ENCODE measurements around the gene TP53RK. TPM values are rescaled to one million over a fixed set of nuclear protein-coding genes. Genes with fewer than 3 reads are reported as not detected.

The TP53RK gene
- polyA plus RNA-seq, 4 donors: 9.4 to 12.4 (median 10.2) TPM

- Histone ChIP-seq H3K4me3 (ENCODE audit: low read depth in 1 of 3, low read length in 3 of 3) (no peak overlapping the region), H3K27ac (ENCODE audit: low read depth in 1 of 3, low read length in 2 of 3) (no peak overlapping the region), H3K9me3 (ENCODE audit: control insufficient read depth in 2 of 2, insufficient read depth in 1 of 2, low read depth in 1 of 2, low read length in 1 of 2) (no peaks in the 10 kb centered on the region), H3K27me3 (ENCODE audit: control insufficient read depth in 3 of 3, insufficient read depth in 3 of 3, low read length in 3 of 3) (peaks cover 0 to 15% (median 5%) of the 10 kb centered on the region in 3 donors), H3K4me1 (ENCODE audit: control insufficient read depth in 3 of 3, insufficient read depth in 2 of 3, low read depth in 1 of 3, low read length in 2 of 3) (no peaks in the 10 kb centered on the region), H3K36me3 (ENCODE audit: control insufficient read depth in 3 of 3, insufficient read depth in 2 of 3, low read depth in 1 of 3, low read length in 3 of 3) (no peaks in the 10 kb centered on the region)
- FAIRE-seq (no peak), DNase-seq (no peak)
Observed at GRCh38 chr20:46652699-46653098, 36.5 kb downstream of the TP53RK start.

GRCh38 chr20:46651091-46651962, 37.9 kb downstream of the TP53RK start, which contains the start of gene SLC13A3:
Gene SLC13A3, minus strand, starts transcription at chr20:46651459. Its CDS starts 38 bp downstream, at chr20:46651421.
- no peaks in the 10 kb centered on the region for H3K4me1 ChIP-seq (ENCODE audit: control insufficient read depth in 3 of 3, insufficient read depth in 2 of 3, low read depth in 1 of 3, low read length in 2 of 3)
- H3K9me3 ChIP-seq (ENCODE audit: control insufficient read depth in 2 of 2, insufficient read depth in 1 of 2, low read depth in 1 of 2, low read length in 1 of 2): no peaks in the 10 kb centered on the region
- DNase-seq: peak in 1 of 2 donors; percentile 42
- peaks cover 0 to 15% (median 5%) of the 10 kb centered on the region in 3 donors for H3K27me3 ChIP-seq (ENCODE audit: control insufficient read depth in 3 of 3, insufficient read depth in 3 of 3, low read length in 3 of 3)
- no peak within 1 kb of the TSS for H3K27ac ChIP-seq (ENCODE audit: low read depth in 1 of 3, low read length in 2 of 3)
- no peak for FAIRE-seq
- WGBS, 3 donors: 20 to 27% (median 23%) methylated on average over 50 to 55 of the region's 55 CpGs
- no peaks in the 10 kb centered on the region for H3K36me3 ChIP-seq (ENCODE audit: control insufficient read depth in 3 of 3, insufficient read depth in 2 of 3, low read depth in 1 of 3, low read length in 3 of 3)
- H3K4me3 ChIP-seq (ENCODE audit: low read depth in 1 of 3, low read length in 3 of 3): peak within 1 kb of the TSS in 1 of 3 donors; percentile 18

GRCh38 chr20:46650575-46651090, 38.6 kb downstream of the TP53RK start:
- FAIRE-seq: no peak
- H3K4me3 ChIP-seq (ENCODE audit: low read depth in 1 of 3, low read length in 3 of 3): peak overlapping the region in 1 of 3 donors; percentile 18
- DNase-seq: no peak
- no peaks in the 10 kb centered on the region for H3K9me3 ChIP-seq (ENCODE audit: control insufficient read depth in 2 of 2, insufficient read depth in 1 of 2, low read depth in 1 of 2, low read length in 1 of 2)
- 77 to 83% (median 82%) methylated on average over 10 of the region's 10 CpGs for WGBS, 3 donors
- no peaks in the 10 kb centered on the region for H3K4me1 ChIP-seq (ENCODE audit: control insufficient read depth in 3 of 3, insufficient read depth in 2 of 3, low read depth in 1 of 3, low read length in 2 of 3)
- H3K27me3 ChIP-seq (ENCODE audit: control insufficient read depth in 3 of 3, insufficient read depth in 3 of 3, low read length in 3 of 3): peaks cover 0 to 15% (median 5%) of the 10 kb centered on the region in 3 donors
- H3K27ac ChIP-seq (ENCODE audit: low read depth in 1 of 3, low read length in 2 of 3): no peak overlapping the region
- no peaks in the 10 kb centered on the region for H3K36me3 ChIP-seq (ENCODE audit: control insufficient read depth in 3 of 3, insufficient read depth in 2 of 3, low read depth in 1 of 3, low read length in 3 of 3)

GRCh38 chr20:46649965-46650542, 39.2 kb downstream of the TP53RK start:
- DNase-seq (no peak), FAIRE-seq (no peak)
- no peak overlapping the region for H3K27ac ChIP-seq (ENCODE audit: low read depth in 1 of 3, low read length in 2 of 3)
- H3K27me3 ChIP-seq (ENCODE audit: control insufficient read depth in 3 of 3, insufficient read depth in 3 of 3, low read length in 3 of 3): peaks cover 0 to 15% (median 5%) of the 10 kb centered on the region in 3 donors
- H3K4me3 ChIP-seq (ENCODE audit: low read depth in 1 of 3, low read length in 3 of 3): no peak overlapping the region
- H3K9me3 ChIP-seq (ENCODE audit: control insufficient read depth in 2 of 2, insufficient read depth in 1 of 2, low read depth in 1 of 2, low read length in 1 of 2): no peaks in the 10 kb centered on the region
- WGBS, 3 donors: 79 to 88% (median 82%) methylated on average over 9 of the region's 9 CpGs
- no peaks in the 10 kb centered on the region for H3K4me1 ChIP-seq (ENCODE audit: control insufficient read depth in 3 of 3, insufficient read depth in 2 of 3, low read depth in 1 of 3, low read length in 2 of 3)
- no peaks in the 10 kb centered on the region for H3K36me3 ChIP-seq (ENCODE audit: control insufficient read depth in 3 of 3, insufficient read depth in 2 of 3, low read depth in 1 of 3, low read length in 3 of 3)

GRCh38 chr20:46649650-46649949, 39.6 kb downstream of the TP53RK start:
- FAIRE-seq (no peak), DNase-seq (no peak)
- H3K36me3 ChIP-seq (ENCODE audit: control insufficient read depth in 3 of 3, insufficient read depth in 2 of 3, low read depth in 1 of 3, low read length in 3 of 3): no peaks in the 10 kb centered on the region
- H3K27ac ChIP-seq (ENCODE audit: low read depth in 1 of 3, low read length in 2 of 3): no peak overlapping the region
- no peaks in the 10 kb centered on the region for H3K4me1 ChIP-seq (ENCODE audit: control insufficient read depth in 3 of 3, insufficient read depth in 2 of 3, low read depth in 1 of 3, low read length in 2 of 3)
- no peaks in the 10 kb centered on the region for H3K9me3 ChIP-seq (ENCODE audit: control insufficient read depth in 2 of 2, insufficient read depth in 1 of 2, low read depth in 1 of 2, low read length in 1 of 2)
- peaks cover 0 to 15% (median 5%) of the 10 kb centered on the region in 3 donors for H3K27me3 ChIP-seq (ENCODE audit: control insufficient read depth in 3 of 3, insufficient read depth in 3 of 3, low read length in 3 of 3)
- no peak overlapping the region for H3K4me3 ChIP-seq (ENCODE audit: low read depth in 1 of 3, low read length in 3 of 3)
- WGBS, 3 donors: 59 to 74% (median 65%) methylated on average over 3 of the region's 3 CpGs

- Histone ChIP-seq H3K36me3 (ENCODE audit: control insufficient read depth in 3 of 3, insufficient read depth in 2 of 3, low read depth in 1 of 3, low read length in 3 of 3) (no peaks in the 10 kb centered on the region), H3K4me3 (ENCODE audit: low read depth in 1 of 3, low read length in 3 of 3) (no peak overlapping the region), H3K9me3 (ENCODE audit: control insufficient read depth in 2 of 2, insufficient read depth in 1 of 2, low read depth in 1 of 2, low read length in 1 of 2) (no peaks in the 10 kb centered on the region), H3K27me3 (ENCODE audit: control insufficient read depth in 3 of 3, insufficient read depth in 3 of 3, low read length in 3 of 3) (peaks cover 0 to 15% (median 5%) of the 10 kb centered on the region in 3 donors), H3K4me1 (ENCODE audit: control insufficient read depth in 3 of 3, insufficient read depth in 2 of 3, low read depth in 1 of 3, low read length in 2 of 3) (no peaks in the 10 kb centered on the region), H3K27ac (ENCODE audit: low read depth in 1 of 3, low read length in 2 of 3) (no peak overlapping the region)
- 57 to 66% (median 62%) methylated on average over 8 of the region's 8 CpGs for WGBS, 3 donors
- FAIRE-seq (no peak), DNase-seq (no peak)
Observed at GRCh38 chr20:46648903-46649649, 40.2 kb downstream of the TP53RK start.

- peaks cover 0 to 14% (median 5%) of the 10 kb centered on the region in 3 donors for H3K27me3 ChIP-seq (ENCODE audit: control insufficient read depth in 3 of 3, insufficient read depth in 3 of 3, low read length in 3 of 3)
- H3K36me3 ChIP-seq (ENCODE audit: control insufficient read depth in 3 of 3, insufficient read depth in 2 of 3, low read depth in 1 of 3, low read length in 3 of 3): no peaks in the 10 kb centered on the region
- no peak overlapping the region for H3K27ac ChIP-seq (ENCODE audit: low read depth in 1 of 3, low read length in 2 of 3)
- 45 to 57% (median 51%) methylated on average over 4 of the region's 4 CpGs for WGBS, 3 donors
- FAIRE-seq (no peak), DNase-seq (no peak)
- no peaks in the 10 kb centered on the region for H3K9me3 ChIP-seq (ENCODE audit: control insufficient read depth in 2 of 2, insufficient read depth in 1 of 2, low read depth in 1 of 2, low read length in 1 of 2)
- H3K4me3 ChIP-seq (ENCODE audit: low read depth in 1 of 3, low read length in 3 of 3): no peak overlapping the region
- H3K4me1 ChIP-seq (ENCODE audit: control insufficient read depth in 3 of 3, insufficient read depth in 2 of 3, low read depth in 1 of 3, low read length in 2 of 3): no peaks in the 10 kb centered on the region
Observed at GRCh38 chr20:46647469-46647868, 41.8 kb downstream of the TP53RK start.

- 87 to 90% (median 89%) methylated on average over 3 of the region's 3 CpGs for WGBS, 3 donors
- H3K4me3 ChIP-seq (ENCODE audit: low read depth in 1 of 3, low read length in 3 of 3): no peak overlapping the region
- no peaks in the 10 kb centered on the region for H3K9me3 ChIP-seq (ENCODE audit: control insufficient read depth in 2 of 2, insufficient read depth in 1 of 2, low read depth in 1 of 2, low read length in 1 of 2)
- H3K4me1 ChIP-seq (ENCODE audit: control insufficient read depth in 3 of 3, insufficient read depth in 2 of 3, low read depth in 1 of 3, low read length in 2 of 3): no peaks in the 10 kb centered on the region
- DNase-seq (no peak), FAIRE-seq (no peak)
- peaks cover 0 to 12% (median 5%) of the 10 kb centered on the region in 3 donors for H3K27me3 ChIP-seq (ENCODE audit: control insufficient read depth in 3 of 3, insufficient read depth in 3 of 3, low read length in 3 of 3)
- H3K36me3 ChIP-seq (ENCODE audit: control insufficient read depth in 3 of 3, insufficient read depth in 2 of 3, low read depth in 1 of 3, low read length in 3 of 3): no peaks in the 10 kb centered on the region
- H3K27ac ChIP-seq (ENCODE audit: low read depth in 1 of 3, low read length in 2 of 3): no peak overlapping the region
Observed at GRCh38 chr20:46646659-46647380, 42.4 kb downstream of the TP53RK start.
